ENCODE measurements around the gene FLACC1.
"Not testable (repeated sequence)": the region's sequence is repeated elsewhere in the genome, so short reads cannot be mapped to it uniquely, and the experiment has no call there.

Gene FLACC1

GRCh38 chr2:201250741-201251140 lies 106.4 kb downstream of the FLACC1 start:
- DNase-seq (ENCODE audit: low read depth, low spot score): no peak
- Histone ChIP-seq H3K4me3 (no peak overlapping the region), H3K36me3 (ENCODE audit: insufficient read depth, low read length) (no peaks in the 10 kb centered on the region), H3K27ac (no peak overlapping the region), H3K9me3 (ENCODE audit: low read depth, low read length) (no peaks in the 10 kb centered on the region), H3K9ac (ENCODE audit: insufficient read length) (no peak overlapping the region)
- TF ChIP-seq POLR2AphosphoS5 (IDR thresholded peaks at IDR 0.05; ENCODE audit: borderline replicate concordance, low read depth, low read length) (no peak), FOXP2 (optimal IDR thresholded peaks at IDR 0.05; ENCODE audit: control extremely low read depth, extremely low read length, insufficient read depth) (no peak), EZH2 (IDR thresholded peaks at IDR 0.05) (no peak)

GRCh38 chr2:201249889-201250288 lies 107.3 kb downstream of the FLACC1 start:
- DNase-seq (ENCODE audit: low read depth, low spot score): no peak
- no peak overlapping the region for H3K9ac ChIP-seq (ENCODE audit: insufficient read length)
- no peaks in the 10 kb centered on the region for H3K36me3 ChIP-seq (ENCODE audit: insufficient read depth, low read length)
- no peaks in the 10 kb centered on the region for H3K9me3 ChIP-seq (ENCODE audit: low read depth, low read length)
- no peak overlapping the region for H3K27ac ChIP-seq
- H3K4me3 ChIP-seq: no peak overlapping the region
- no peak for TF ChIP-seq FOXP2 (optimal IDR thresholded peaks at IDR 0.05; ENCODE audit: control extremely low read depth, extremely low read length, insufficient read depth)
- TF ChIP-seq EZH2 (IDR thresholded peaks at IDR 0.05): no peak
- no peak for TF ChIP-seq POLR2AphosphoS5 (IDR thresholded peaks at IDR 0.05; ENCODE audit: borderline replicate concordance, low read depth, low read length)

- no peak overlapping the region; the same call in 1 of the 2 replicates for H3K27ac ChIP-seq
- no peaks in the 10 kb centered on the region for H3K36me3 ChIP-seq (ENCODE audit: insufficient read depth, low read length)
- TF ChIP-seq POLR2AphosphoS5 (IDR thresholded peaks at IDR 0.05; ENCODE audit: borderline replicate concordance, low read depth, low read length) (no peak), FOXP2 (optimal IDR thresholded peaks at IDR 0.05; ENCODE audit: control extremely low read depth, extremely low read length, insufficient read depth) (no peak), EZH2 (IDR thresholded peaks at IDR 0.05) (no peak)
- H3K9ac ChIP-seq (ENCODE audit: insufficient read length): no peak overlapping the region
- no peak overlapping the region for H3K4me3 ChIP-seq
- DNase-seq (ENCODE audit: low read depth, low spot score): no peak
- H3K9me3 ChIP-seq (ENCODE audit: low read depth, low read length): no peaks in the 10 kb centered on the region
Measured at GRCh38 chr2:201248288-201248844, 108.8 kb downstream of the FLACC1 start.

- H3K27ac ChIP-seq: no peak overlapping the region
- H3K4me3 ChIP-seq: no peak overlapping the region
- no peak for DNase-seq (ENCODE audit: low read depth, low spot score)
- peaks cover 8% of the 10 kb centered on the region for H3K36me3 ChIP-seq (ENCODE audit: insufficient read depth, low read length)
- H3K9ac ChIP-seq (ENCODE audit: insufficient read length): no peak overlapping the region
- H3K9me3 ChIP-seq (ENCODE audit: low read depth, low read length): peaks cover 4% of the 10 kb centered on the region
- TF ChIP-seq EZH2 (IDR thresholded peaks at IDR 0.05): no peak
- TF ChIP-seq POLR2AphosphoS5 (IDR thresholded peaks at IDR 0.05; ENCODE audit: borderline replicate concordance, low read depth, low read length): no peak
- no peak for TF ChIP-seq FOXP2 (optimal IDR thresholded peaks at IDR 0.05; ENCODE audit: control extremely low read depth, extremely low read length, insufficient read depth)
Measured at GRCh38 chr2:201246280-201246679, 110.9 kb downstream of the FLACC1 start.

- Histone ChIP-seq H3K9ac (ENCODE audit: insufficient read length) (no peak overlapping the region), H3K36me3 (ENCODE audit: insufficient read depth, low read length) (peaks cover 22% of the 10 kb centered on the region), H3K27ac (no peak overlapping the region), H3K9me3 (ENCODE audit: low read depth, low read length) (peaks cover 4% of the 10 kb centered on the region), H3K4me3 (no peak overlapping the region)
- no peak for TF ChIP-seq FOXP2 (optimal IDR thresholded peaks at IDR 0.05; ENCODE audit: control extremely low read depth, extremely low read length, insufficient read depth)
- TF ChIP-seq EZH2 (IDR thresholded peaks at IDR 0.05): no peak
- TF ChIP-seq POLR2AphosphoS5 (IDR thresholded peaks at IDR 0.05; ENCODE audit: borderline replicate concordance, low read depth, low read length): no peak
- DNase-seq (ENCODE audit: low read depth, low spot score): no peak
Measured at GRCh38 chr2:201244829-201245228, 112.3 kb downstream of the FLACC1 start.

GRCh38 chr2:201242571-201243277 lies 114.4 kb downstream of the FLACC1 start:
- Histone ChIP-seq H3K27ac (no peak overlapping the region), H3K9ac (ENCODE audit: insufficient read length) (no peak overlapping the region), H3K9me3 (ENCODE audit: low read depth, low read length) (peaks cover 4% of the 10 kb centered on the region), H3K4me3 (no peak overlapping the region), H3K36me3 (ENCODE audit: insufficient read depth, low read length) (peaks cover 27% of the 10 kb centered on the region)
- DNase-seq (ENCODE audit: low read depth, low spot score): no peak
- no peak for TF ChIP-seq POLR2AphosphoS5 (IDR thresholded peaks at IDR 0.05; ENCODE audit: borderline replicate concordance, low read depth, low read length)
- no peak for TF ChIP-seq EZH2 (IDR thresholded peaks at IDR 0.05)
- no peak for TF ChIP-seq FOXP2 (optimal IDR thresholded peaks at IDR 0.05; ENCODE audit: control extremely low read depth, extremely low read length, insufficient read depth)

- H3K9ac ChIP-seq (ENCODE audit: insufficient read length); H3K27ac ChIP-seq; H3K4me3 ChIP-seq; DNase-seq (ENCODE audit: low read depth, low spot score); H3K9me3 ChIP-seq (ENCODE audit: low read depth, low read length): not testable (repeated sequence)
- peaks cover 27% of the 10 kb centered on the region for H3K36me3 ChIP-seq (ENCODE audit: insufficient read depth, low read length)
Measured at GRCh38 chr2:201239167-201239935, 117.8 kb downstream of the FLACC1 start.
